Stomach (tissue), 4 donors: ENCODE data around the gene PCDHGA3.

ENCODE experiments used
- CTCF ChIP-seq, 7 experiments: fragments of 450-650 bp in 4 of 7; fragments of 200-600 bp in 3 of 7; sonication (generic) in 3 of 7; IDR thresholded peaks; one replicate each; pipeline ENCODE4 v1.5.1; 2016 to 2019; ENCODE audit warnings: antibody characterized with exemption in 7 of 7, control low read depth in 2 of 7, mild to moderate bottlenecking in 1 of 7
- EP300 ChIP-seq: sonication (generic); formaldehyde crosslinking; IDR thresholded peaks from one replicate; pipeline ENCODE4 v1.6.1; 2017; ENCODE audit warnings: antibody characterized with exemption
- POLR2A ChIP-seq, 4 donors: fragments of 450-650 bp; IDR thresholded peaks; one replicate each; pipeline ENCODE4 v1.6.1; 2016; ENCODE audit warnings: antibody characterized with exemption in 4 of 4, control low read depth in 2 of 4, mild to moderate bottlenecking in 1 of 4, moderate library complexity in 1 of 4
- POLR2AphosphoS5 ChIP-seq, 3 donors: sonication (generic); formaldehyde crosslinking; IDR thresholded peaks; one replicate each; pipeline ENCODE4 v1.6.1; 2016; ENCODE audit warnings: antibody characterized with exemption in 3 of 3

DNA sequence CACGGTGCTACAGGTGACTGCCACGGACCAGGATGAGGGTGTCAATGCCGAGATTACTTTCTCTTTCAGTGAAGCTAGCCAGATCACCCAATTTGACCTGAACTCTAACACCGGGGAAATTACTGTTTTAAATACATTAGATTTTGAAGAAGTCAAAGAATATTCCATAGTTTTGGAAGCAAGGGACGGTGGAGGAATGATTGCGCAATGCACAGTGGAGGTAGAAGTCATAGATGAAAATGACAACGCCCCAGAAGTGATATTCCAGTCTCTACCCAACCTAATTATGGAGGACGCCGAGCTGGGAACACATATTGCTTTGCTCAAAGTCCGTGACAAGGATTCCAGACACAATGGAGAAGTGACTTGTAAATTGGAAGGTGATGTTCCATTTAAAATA is 45.0 kb downstream of the PCDHGA3 start:
- no peak for TF ChIP-seq CTCF (IDR thresholded peaks at IDR 0.05)
- TF ChIP-seq POLR2AphosphoS5 (IDR thresholded peaks at IDR 0.05), result no peak
- no peak for TF ChIP-seq POLR2A (IDR thresholded peaks at IDR 0.05)
- no peak for TF ChIP-seq EP300
